HG03135 (cell line): ENCODE results near the gene SLC24A3.

ENCODE experiments used
- ATAC-seq: cut with Tn5 transposase; IDR thresholded peaks from one replicate; pipeline ENCODE4 v1.9.1; 2021; ENCODE audit warnings: mild to moderate bottlenecking, moderate library complexity; ENCODE audit not compliant: unreplicated experiment

Gene SLC24A3

GRCh38 chr20:19527509-19527908, 315.1 kb downstream of the SLC24A3 start:
- no peak for ATAC-seq

- no peak for ATAC-seq
These were observed 316.0 kb downstream of the SLC24A3 start for GRCh38 chr20:19528286-19529030.

- ATAC-seq: no peak
These were observed 317.6 kb downstream of the SLC24A3 start for GRCh38 chr20:19530006-19530405.

GRCh38 chr20:19531446-19531845, 319.0 kb downstream of the SLC24A3 start:
- no peak for ATAC-seq

GRCh38 chr20:19538556-19538955, 326.1 kb downstream of the SLC24A3 start:
- ATAC-seq: no peak

GRCh38 chr20:19539191-19539590, 326.7 kb downstream of the SLC24A3 start:
- ATAC-seq: no peak

GRCh38 chr20:19540392-19540791, 327.9 kb downstream of the SLC24A3 start:
- ATAC-seq: no peak

- ATAC-seq: no peak
These were observed 330.7 kb downstream of the SLC24A3 start for GRCh38 chr20:19543101-19543500.

GRCh38 chr20:19544684-19545083, 332.2 kb downstream of the SLC24A3 start:
- no peak for ATAC-seq

GRCh38 chr20:19546648-19547047, 334.2 kb downstream of the SLC24A3 start:
- ATAC-seq: no peak

- ATAC-seq: no peak
These were observed 335.1 kb downstream of the SLC24A3 start for GRCh38 chr20:19547547-19547946.

GRCh38 chr20:19549896-19550295, 337.5 kb downstream of the SLC24A3 start:
- no peak for ATAC-seq

- no peak for ATAC-seq
These were observed 340.1 kb downstream of the SLC24A3 start for GRCh38 chr20:19552221-19553180.

- no peak for ATAC-seq
These were observed 342.2 kb downstream of the SLC24A3 start for GRCh38 chr20:19554666-19555065.

GRCh38 chr20:19555726-19556125, 343.3 kb downstream of the SLC24A3 start:
- ATAC-seq: no peak

- no peak for ATAC-seq
These were observed 344.8 kb downstream of the SLC24A3 start for GRCh38 chr20:19557291-19557690.

GRCh38 chr20:19560881-19561480, 348.5 kb downstream of the SLC24A3 start:
- ATAC-seq: no peak

- ATAC-seq: no peak
These were observed 350.0 kb downstream of the SLC24A3 start for GRCh38 chr20:19562426-19562825.

GRCh38 chr20:19564261-19564660, 351.8 kb downstream of the SLC24A3 start:
- no peak for ATAC-seq

GRCh38 chr20:19565736-19566135, 353.3 kb downstream of the SLC24A3 start:
- ATAC-seq: no peak

GRCh38 chr20:19566226-19566945, 353.9 kb downstream of the SLC24A3 start:
- ATAC-seq: no peak
